ENCODE measurements around the gene DRAM1. TPM values are rescaled to one million over a fixed set of nuclear protein-coding genes. Genes with fewer than 3 reads are reported as not detected.

Gene DRAM1
- total RNA-seq, 3 donors from 2014 or later (not counting 1 experiment from before 2014, with no cell fraction given): 9.8 to 10.5 (median 10.0) TPM

- no CpG with 5 or more reads among the region's 1 CpG for WGBS (ENCODE audit: insufficient coverage)
- peaks cover 7 to 8% of the 10 kb centered on the region in 2 donors for H3K4me1 Mint-ChIP-seq
- no peaks in the 10 kb centered on the region for H3K9me3 ChIP-seq (ENCODE audit: control insufficient read depth, insufficient read depth, low read length)
- H3K27me3 ChIP-seq (ENCODE audit: control insufficient read depth, insufficient read depth, low read length): no peaks in the 10 kb centered on the region
- peaks cover 0 to 13% of the 10 kb centered on the region in 2 donors for H3K27me3 Mint-ChIP-seq (ENCODE audit: low read depth in 2 of 2)
- H3K36me3 ChIP-seq (ENCODE audit: control insufficient read depth, insufficient read depth, low read length): no peaks in the 10 kb centered on the region
- TF ChIP-seq, protein P1, sequence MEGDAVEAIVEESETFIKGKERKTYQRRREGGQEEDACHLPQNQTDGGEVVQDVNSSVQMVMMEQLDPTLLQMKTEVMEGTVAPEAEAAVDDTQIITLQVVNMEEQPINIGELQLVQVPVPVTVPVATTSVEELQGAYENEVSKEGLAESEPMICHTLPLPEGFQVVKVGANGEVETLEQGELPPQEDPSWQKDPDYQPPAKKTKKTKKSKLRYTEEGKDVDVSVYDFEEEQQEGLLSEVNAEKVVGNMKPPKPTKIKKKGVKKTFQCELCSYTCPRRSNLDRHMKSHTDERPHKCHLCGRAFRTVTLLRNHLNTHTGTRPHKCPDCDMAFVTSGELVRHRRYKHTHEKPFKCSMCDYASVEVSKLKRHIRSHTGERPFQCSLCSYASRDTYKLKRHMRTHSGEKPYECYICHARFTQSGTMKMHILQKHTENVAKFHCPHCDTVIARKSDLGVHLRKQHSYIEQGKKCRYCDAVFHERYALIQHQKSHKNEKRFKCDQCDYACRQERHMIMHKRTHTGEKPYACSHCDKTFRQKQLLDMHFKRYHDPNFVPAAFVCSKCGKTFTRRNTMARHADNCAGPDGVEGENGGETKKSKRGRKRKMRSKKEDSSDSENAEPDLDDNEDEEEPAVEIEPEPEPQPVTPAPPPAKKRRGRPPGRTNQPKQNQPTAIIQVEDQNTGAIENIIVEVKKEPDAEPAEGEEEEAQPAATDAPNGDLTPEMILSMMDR (IDR thresholded peaks at IDR 0.05): no peak
- no peak overlapping the region for H3K27ac Mint-ChIP-seq
- ATAC-seq (no peak), DNase-seq (no peak)
- H3K9me3 Mint-ChIP-seq: peaks cover 0 to 2% of the 10 kb centered on the region in 2 donors
- no peak overlapping the region for H3K4me3 Mint-ChIP-seq
- peaks cover 5% of the 10 kb centered on the region for H3K4me1 ChIP-seq (ENCODE audit: control insufficient read depth, insufficient read depth, low read length)
- intact Hi-C loops (cut with micrococcal nuclease): no loop called here
- no peak overlapping the region for H3K4me3 ChIP-seq (ENCODE audit: low read length)
- H3K36me3 Mint-ChIP-seq: no peaks in the 10 kb centered on the region
- no peak overlapping the region for H3K27ac ChIP-seq (ENCODE audit: low read length)
These were observed 89.1 kb downstream of the DRAM1 start for GRCh38 chr12:101966496-101966895.

DNA sequence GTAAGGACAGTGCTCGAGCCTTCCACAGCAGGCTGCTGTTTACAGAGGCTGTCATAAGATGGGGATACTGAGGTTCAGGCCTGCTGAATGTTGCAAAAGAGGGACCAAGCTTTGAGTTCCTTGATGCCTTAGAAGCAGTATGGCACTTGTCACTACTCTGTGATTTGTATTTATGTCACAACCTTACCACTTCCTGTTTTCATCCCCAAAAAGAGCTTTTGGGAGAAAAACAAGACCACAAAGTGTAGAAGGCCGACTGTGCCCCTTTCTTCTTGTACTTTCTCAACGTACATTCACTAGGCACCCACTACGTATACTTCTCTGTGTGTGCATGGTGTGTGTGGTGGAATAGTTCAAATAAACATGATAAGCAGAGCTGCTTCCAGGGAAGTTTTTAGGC lies 90.1 kb downstream of the DRAM1 start:
- H3K36me3 Mint-ChIP-seq: no peaks in the 10 kb centered on the region
- H3K27ac Mint-ChIP-seq: no peak overlapping the region
- peaks cover 5% of the 10 kb centered on the region for H3K4me1 ChIP-seq (ENCODE audit: control insufficient read depth, insufficient read depth, low read length)
- 35% methylated on average over 3 of the region's 4 CpGs for WGBS (ENCODE audit: insufficient coverage)
- peaks cover 7 to 8% of the 10 kb centered on the region in 2 donors for H3K4me1 Mint-ChIP-seq
- intact Hi-C loops (cut with micrococcal nuclease): no loop called here
- no peak overlapping the region for H3K4me3 ChIP-seq (ENCODE audit: low read length)
- H3K27me3 Mint-ChIP-seq (ENCODE audit: low read depth in 2 of 2): peaks cover 2 to 18% of the 10 kb centered on the region in 2 donors
- DNase-seq: peak in 1 of 2 donors; percentile 29
- TF ChIP-seq, protein P1 (IDR thresholded peaks at IDR 0.05): no peak
- H3K4me3 Mint-ChIP-seq: no peak overlapping the region
- no peaks in the 10 kb centered on the region for H3K36me3 ChIP-seq (ENCODE audit: control insufficient read depth, insufficient read depth, low read length)
- ATAC-seq: peak in 1 of 3 donors; percentile 32
- no peaks in the 10 kb centered on the region for H3K27me3 ChIP-seq (ENCODE audit: control insufficient read depth, insufficient read depth, low read length)
- H3K27ac ChIP-seq (ENCODE audit: low read length): no peak overlapping the region
- H3K9me3 Mint-ChIP-seq: peaks cover 0 to 2% of the 10 kb centered on the region in 2 donors
- H3K9me3 ChIP-seq (ENCODE audit: control insufficient read depth, insufficient read depth, low read length): no peaks in the 10 kb centered on the region

- no peaks in the 10 kb centered on the region for H3K36me3 ChIP-seq (ENCODE audit: control insufficient read depth, insufficient read depth, low read length)
- Mint-ChIP-seq H3K27ac (no peak overlapping the region), H3K36me3 (no peaks in the 10 kb centered on the region), H3K4me1 (peaks cover 7 to 8% of the 10 kb centered on the region in 2 donors), H3K4me3 (no peak overlapping the region), H3K9me3 (peaks cover 0 to 2% of the 10 kb centered on the region in 2 donors), H3K27me3 (ENCODE audit: low read depth in 2 of 2) (peaks cover 5 to 18% of the 10 kb centered on the region in 2 donors)
- TF ChIP-seq, protein P1 (IDR thresholded peaks at IDR 0.05): no peak
- ATAC-seq: no peak
- no peaks in the 10 kb centered on the region for H3K27me3 ChIP-seq (ENCODE audit: control insufficient read depth, insufficient read depth, low read length)
- 100% methylated on average over 1 of the region's 1 CpG for WGBS (ENCODE audit: insufficient coverage)
- no peaks in the 10 kb centered on the region for H3K9me3 ChIP-seq (ENCODE audit: control insufficient read depth, insufficient read depth, low read length)
- no peak overlapping the region for H3K27ac ChIP-seq (ENCODE audit: low read length)
- DNase-seq: no peak
- no peak overlapping the region for H3K4me3 ChIP-seq (ENCODE audit: low read length)
- peaks cover 5% of the 10 kb centered on the region for H3K4me1 ChIP-seq (ENCODE audit: control insufficient read depth, insufficient read depth, low read length)
- intact Hi-C loops (cut with micrococcal nuclease): no loop called here
These were observed 91.4 kb downstream of the DRAM1 start for GRCh38 chr12:101968770-101969169.

Other genes with a start within 250 kb of the DRAM1 start
- gene CHPT1, start 179.9 kb upstream of the DRAM1 start, total RNA-seq: 10 to 100 TPM in 1 of 3 donors, 1 to 10 TPM in 2; 3.9 to 23.6 (median 7.3) TPM
- 1 to 10 TPM; 1.4 to 3.2 (median 2.4) TPM for gene SYCP3, start 138.1 kb upstream of the DRAM1 start, total RNA-seq
- 100 to 1,000 TPM; 260 to 285 (median 262) TPM for gene GNPTAB, start 46.6 kb upstream of the DRAM1 start, total RNA-seq
- gene WASHC3, start 184.4 kb downstream of the DRAM1 start, total RNA-seq: 10 to 100 TPM; 34.6 to 43.2 (median 41.4) TPM
- 10 to 100 TPM; 10.6 to 14.7 (median 10.7) TPM for gene NUP37, start 242.5 kb downstream of the DRAM1 start, total RNA-seq
- 1 to 10 TPM; 2.8 to 5.6 (median 3.5) TPM for gene PARPBP, start 242.6 kb downstream of the DRAM1 start, total RNA-seq